Measurements from ENCODE around the gene KCNMA1.

- TF ChIP-seq CTCF (conservative IDR thresholded peaks at IDR 0.05) = no peak
- TF ChIP-seq EZH2 (IDR thresholded peaks at IDR 0.05; ENCODE audit: low read depth) = no peak
Measured at GRCh38 chr10:77630507-77630848, 7.1 kb downstream of the KCNMA1 start.

Measured in PC-9 (cell line).